ENCODE results near the gene COL20A1. TPM values are rescaled to one million over a fixed set of nuclear protein-coding genes. Genes with fewer than 3 reads are reported as not detected.

Gene COL20A1
- total RNA-seq, 3 donors from 2014 or later = not detected

GRCh38 chr20:63311186-63311832 is 18.3 kb downstream of the COL20A1 start:
- Histone ChIP-seq H3K27me3 (peaks cover 0 to 73% of the 10 kb centered on the region in 2 donors), H3K27ac (no peak overlapping the region), H3K4me1 (no peaks in the 10 kb centered on the region), H3K4me3 (no peak overlapping the region), H3K36me3 (no peaks in the 10 kb centered on the region), H3K9me3 (no peaks in the 10 kb centered on the region)
- TF ChIP-seq POLR2AphosphoS5 (IDR thresholded peaks at IDR 0.05) (no peak), POLR2A (IDR thresholded peaks at IDR 0.05) (no peak)
- TF ChIP-seq, protein P1, sequence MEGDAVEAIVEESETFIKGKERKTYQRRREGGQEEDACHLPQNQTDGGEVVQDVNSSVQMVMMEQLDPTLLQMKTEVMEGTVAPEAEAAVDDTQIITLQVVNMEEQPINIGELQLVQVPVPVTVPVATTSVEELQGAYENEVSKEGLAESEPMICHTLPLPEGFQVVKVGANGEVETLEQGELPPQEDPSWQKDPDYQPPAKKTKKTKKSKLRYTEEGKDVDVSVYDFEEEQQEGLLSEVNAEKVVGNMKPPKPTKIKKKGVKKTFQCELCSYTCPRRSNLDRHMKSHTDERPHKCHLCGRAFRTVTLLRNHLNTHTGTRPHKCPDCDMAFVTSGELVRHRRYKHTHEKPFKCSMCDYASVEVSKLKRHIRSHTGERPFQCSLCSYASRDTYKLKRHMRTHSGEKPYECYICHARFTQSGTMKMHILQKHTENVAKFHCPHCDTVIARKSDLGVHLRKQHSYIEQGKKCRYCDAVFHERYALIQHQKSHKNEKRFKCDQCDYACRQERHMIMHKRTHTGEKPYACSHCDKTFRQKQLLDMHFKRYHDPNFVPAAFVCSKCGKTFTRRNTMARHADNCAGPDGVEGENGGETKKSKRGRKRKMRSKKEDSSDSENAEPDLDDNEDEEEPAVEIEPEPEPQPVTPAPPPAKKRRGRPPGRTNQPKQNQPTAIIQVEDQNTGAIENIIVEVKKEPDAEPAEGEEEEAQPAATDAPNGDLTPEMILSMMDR (IDR thresholded peaks at IDR 0.05) = no peak
- no peak for DNase-seq (ENCODE audit: low spot score in 2 of 2)
- intact Hi-C loops (cut with DNase I; ENCODE audit: low total_unique reads) = no loop called here

DNA sequence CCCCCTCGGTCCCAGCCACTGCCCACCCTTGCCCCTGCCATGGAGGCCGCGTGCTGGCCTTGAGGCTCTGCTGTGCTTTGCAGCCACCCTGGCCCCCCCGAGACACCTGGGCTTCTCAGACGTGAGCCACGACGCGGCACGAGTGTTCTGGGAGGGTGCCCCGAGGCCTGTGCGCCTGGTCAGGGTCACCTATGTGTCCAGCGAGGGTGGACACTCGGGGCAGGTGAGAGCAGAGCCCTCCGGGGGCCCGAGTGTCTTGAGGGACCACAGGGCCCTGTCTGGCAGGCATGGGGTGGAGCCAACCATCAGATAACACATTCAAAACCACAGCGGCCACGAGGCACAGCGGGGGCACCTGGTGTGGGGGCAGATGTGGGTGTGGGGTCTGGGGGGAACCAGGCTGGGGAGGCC is 18.9 kb downstream of the COL20A1 start:
- Histone ChIP-seq H3K4me1 (no peaks in the 10 kb centered on the region), H3K36me3 (no peaks in the 10 kb centered on the region), H3K27me3 (peaks cover 0 to 69% of the 10 kb centered on the region in 2 donors), H3K9me3 (no peaks in the 10 kb centered on the region), H3K27ac (no peak overlapping the region), H3K4me3 (no peak overlapping the region)
- DNase-seq (ENCODE audit: low spot score in 2 of 2) = no peak
- intact Hi-C loops (cut with DNase I; ENCODE audit: low total_unique reads) = no loop called here
- TF ChIP-seq POLR2AphosphoS5 (IDR thresholded peaks at IDR 0.05) = no peak
- TF ChIP-seq, protein P1 (IDR thresholded peaks at IDR 0.05) = no peak
- TF ChIP-seq POLR2A (IDR thresholded peaks at IDR 0.05) = no peak

- TF ChIP-seq, protein P1 (IDR thresholded peaks at IDR 0.05) = no peak
- TF ChIP-seq POLR2A (IDR thresholded peaks at IDR 0.05) = no peak
- TF ChIP-seq POLR2AphosphoS5 (IDR thresholded peaks at IDR 0.05) = no peak
- H3K4me3 ChIP-seq = no peak overlapping the region
- no peak for DNase-seq (ENCODE audit: low spot score in 2 of 2)
- no peaks in the 10 kb centered on the region for H3K9me3 ChIP-seq
- H3K36me3 ChIP-seq = no peaks in the 10 kb centered on the region
- intact Hi-C loops (cut with DNase I; ENCODE audit: low total_unique reads) = no loop called here
- peaks cover 0 to 65% of the 10 kb centered on the region in 2 donors for H3K27me3 ChIP-seq
- H3K27ac ChIP-seq = no peak overlapping the region
- no peaks in the 10 kb centered on the region for H3K4me1 ChIP-seq
Observed at GRCh38 chr20:63312273-63312672, 19.3 kb downstream of the COL20A1 start.

- Histone ChIP-seq H3K36me3 (no peaks in the 10 kb centered on the region), H3K27me3 (peaks cover 0 to 59% of the 10 kb centered on the region in 2 donors), H3K4me1 (no peaks in the 10 kb centered on the region), H3K9me3 (no peaks in the 10 kb centered on the region), H3K4me3 (no peak overlapping the region), H3K27ac (no peak overlapping the region)
- intact Hi-C loops (cut with DNase I; ENCODE audit: low total_unique reads) = no loop called here
- DNase-seq (ENCODE audit: low spot score in 2 of 2) = no peak
- TF ChIP-seq, protein P1 (IDR thresholded peaks at IDR 0.05) = no peak
- TF ChIP-seq POLR2AphosphoS5 (IDR thresholded peaks at IDR 0.05) (no peak), POLR2A (IDR thresholded peaks at IDR 0.05) (no peak)
Observed at GRCh38 chr20:63312690-63313348, 19.8 kb downstream of the COL20A1 start.

DNA sequence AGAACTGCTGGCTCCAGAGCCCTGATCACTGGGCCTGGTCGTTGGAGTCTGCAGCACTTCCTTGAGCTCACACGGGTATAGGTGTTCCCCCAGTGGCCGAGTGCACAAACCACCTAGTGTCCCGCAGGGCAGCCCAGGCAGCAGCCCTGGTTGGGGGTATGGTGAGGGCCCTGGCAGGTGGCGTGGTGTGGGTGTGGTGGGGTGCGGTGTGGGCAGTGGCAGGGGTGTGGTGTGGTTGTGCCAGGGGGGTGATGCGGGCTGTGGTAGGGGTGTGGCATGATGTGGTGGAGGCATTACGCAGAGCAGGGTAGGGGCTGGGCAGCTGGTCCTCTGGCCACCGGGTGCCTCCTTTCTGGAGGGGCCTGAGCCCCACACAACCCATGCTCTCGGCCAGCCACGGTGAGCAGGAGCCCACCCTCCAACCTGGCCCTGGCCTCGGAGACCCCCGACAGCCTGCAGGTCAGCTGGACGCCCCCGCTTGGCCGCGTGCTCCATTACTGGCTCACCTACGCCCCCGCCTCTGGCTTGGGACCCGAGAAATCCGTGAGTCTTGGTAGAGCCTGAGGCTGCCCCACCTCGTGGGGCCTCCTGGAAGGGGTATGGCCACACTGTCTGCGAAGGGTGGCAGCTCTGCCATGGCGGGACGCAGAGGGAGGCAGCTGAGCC is 20.5 kb downstream of the COL20A1 start:
- Histone ChIP-seq H3K27ac (no peak overlapping the region), H3K9me3 (no peaks in the 10 kb centered on the region), H3K4me1 (no peaks in the 10 kb centered on the region), H3K4me3 (peak overlapping the region in 1 of 3 donors; percentile 17), H3K27me3 (peaks cover 0 to 53% of the 10 kb centered on the region in 2 donors), H3K36me3 (no peaks in the 10 kb centered on the region)
- DNase-seq (ENCODE audit: low spot score in 2 of 2) = no peak
- no peak for TF ChIP-seq POLR2AphosphoS5 (IDR thresholded peaks at IDR 0.05)
- intact Hi-C loops (cut with DNase I; ENCODE audit: low total_unique reads) = no loop called here
